Endothelial cell of umbilical vein (primary cell): ENCODE data around the gene RSPH10B2.
"Not testable (repeated sequence)": the region's sequence is repeated elsewhere in the genome, so short reads cannot be mapped to it uniquely, and the experiment has no call there.

ENCODE experiments used
- CTCF ChIP-seq, 2 donors: IDR thresholded peaks; 1 replicate in 1 of 2; 2 replicates in 1 of 2; pipeline ENCODE4 v1.5.1; 2011; ENCODE audit warnings: low read length in 2 of 2, mild to moderate bottlenecking in 2 of 2, moderate library complexity in 2 of 2, control low read depth in 1 of 2, inconsistent platforms in 1 of 2, low read depth in 1 of 2; ENCODE audit not compliant: insufficient read depth in 1 of 2; ENCODE audit errors: extremely low read depth in 1 of 2
- EZH2 ChIP-seq: IDR thresholded peaks from 2 replicates; pipeline ENCODE4 v1.6.1; 2012; ENCODE audit warnings: borderline replicate concordance, low read depth, mild to moderate bottlenecking, moderate library complexity, low read length, inconsistent platforms; ENCODE audit not compliant: severe bottlenecking
- GATA2 ChIP-seq: IDR thresholded peaks from 2 replicates; pipeline ENCODE4 v1.7.0; 2011; ENCODE audit warnings: low read depth, mild to moderate bottlenecking, moderate library complexity, mixed read lengths, low read length; ENCODE audit not compliant: insufficient read length, insufficient read depth
- MAX ChIP-seq: IDR thresholded peaks from 2 replicates; pipeline ENCODE4 v1.6.1; 2011; ENCODE audit not compliant: insufficient read depth, insufficient read length
- MYC ChIP-seq: IDR thresholded peaks from one replicate; pipeline ENCODE4 v1.6.1; 2011; ENCODE audit warnings: mild to moderate bottlenecking, low read depth, low read length
- POLR2A ChIP-seq: IDR thresholded peaks from 2 replicates; pipeline ENCODE4 v1.6.1; 2012; ENCODE audit warnings: low read depth, mild to moderate bottlenecking, control low read depth, low read length
- POLR2AphosphoS5 ChIP-seq: IDR thresholded peaks from 2 replicates; pipeline ENCODE4 v1.6.1; 2012; ENCODE audit warnings: low read depth, mild to moderate bottlenecking, control low read depth, low read length, moderate library complexity; ENCODE audit not compliant: insufficient read depth

DNA sequence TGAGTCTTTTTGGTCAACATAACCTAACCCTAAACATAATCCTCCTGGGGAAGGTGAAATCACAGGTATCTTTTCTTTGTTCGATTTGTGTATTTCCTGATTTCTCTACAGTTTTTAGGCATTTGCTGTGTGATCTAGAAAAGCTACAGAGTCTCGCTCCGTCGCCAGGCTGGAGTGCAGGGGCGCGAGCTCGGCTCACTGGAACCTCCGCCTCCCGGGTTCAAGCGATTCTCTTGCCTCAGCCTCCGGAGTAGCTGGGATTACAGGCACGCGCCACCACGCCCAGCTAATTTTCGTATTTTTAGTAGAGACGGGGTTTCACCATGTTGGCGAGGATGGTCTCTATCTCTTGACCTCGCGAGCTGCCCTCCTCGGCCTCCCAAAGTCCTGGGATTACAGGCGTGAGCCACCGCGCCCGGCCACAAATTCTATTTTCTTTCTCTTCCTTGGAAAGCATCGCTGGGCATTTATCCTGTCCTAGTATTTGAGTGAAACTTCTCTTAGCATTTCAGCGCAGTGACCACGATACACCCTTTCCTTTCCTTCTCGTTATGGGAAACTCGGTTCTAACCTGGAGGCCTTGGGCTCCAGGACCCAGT lies 24.9 kb upstream of the RSPH10B2 start:
- TF ChIP-seq EZH2; MYC; CTCF (IDR thresholded peaks at IDR 0.05; ENCODE audit: extremely low read depth in 1 of 2, insufficient read depth in 1 of 2, low read depth in 1 of 2, low read length in 2 of 2); POLR2AphosphoS5; POLR2A; MAX; GATA2: not testable (repeated sequence)
